IPS-NIHi11 (cell line): ENCODE data around the gene PTGES3.
"Not testable (repeated sequence)": the region's sequence is repeated elsewhere in the genome, so short reads cannot be mapped to it uniquely, and the experiment has no call there.

Source experiments
- DNase-seq: peaks from one replicate; pipeline ENCODE4 v3.0.0; 2012; ENCODE audit warnings: mixed read lengths, low spot score

The PTGES3 gene

GRCh38 chr12:56709759-56710376 lies 21.8 kb upstream of the PTGES3 start:
- no peak for DNase-seq

DNA sequence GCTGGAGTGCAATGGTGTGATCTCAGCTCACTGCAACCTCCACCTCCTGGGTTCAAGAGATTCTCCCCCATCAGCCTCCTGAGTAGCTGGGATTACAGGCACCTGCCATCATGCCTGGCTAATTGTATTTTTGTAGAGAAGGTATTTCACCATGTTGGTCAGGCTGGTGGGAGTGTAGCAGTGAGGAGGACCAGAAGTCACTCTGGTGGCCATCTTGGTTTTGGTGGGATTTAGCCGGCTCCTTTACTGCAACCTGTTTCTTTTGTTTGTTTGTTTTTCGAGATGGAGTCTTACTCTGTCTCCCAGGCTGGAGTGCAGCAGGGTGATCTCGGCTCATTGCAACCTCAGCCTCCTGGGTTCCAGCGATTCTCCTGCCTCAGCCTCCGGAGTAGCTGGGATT lies 16.4 kb upstream of the PTGES3 start:
- not testable (repeated sequence) for DNase-seq

- no peak for DNase-seq
Observed at GRCh38 chr12:56699020-56699661, 11.1 kb upstream of the PTGES3 start.

- no peak for DNase-seq
Observed at GRCh38 chr12:56695327-56696101, 7.4 kb upstream of the PTGES3 start.

DNA sequence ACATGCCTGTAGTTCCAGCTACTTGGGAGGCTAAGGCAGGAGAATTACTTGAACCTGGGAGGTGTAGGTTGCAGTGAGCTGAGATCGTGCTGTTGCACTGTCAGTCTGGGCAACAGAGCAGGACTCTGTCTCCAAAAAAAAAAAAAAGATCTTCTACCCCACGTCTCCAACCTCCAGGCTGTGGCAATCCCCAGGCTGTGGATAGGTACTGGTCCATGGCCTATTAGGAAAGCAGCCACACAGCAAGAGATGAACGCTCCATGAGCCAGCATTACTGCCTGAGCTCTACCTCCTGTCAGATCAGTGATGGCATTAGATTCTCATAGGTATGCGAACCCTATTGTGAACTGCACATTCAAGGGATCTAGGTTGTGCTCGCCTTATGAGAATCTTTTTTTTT lies 6.1 kb upstream of the PTGES3 start:
- DNase-seq: no peak

DNA sequence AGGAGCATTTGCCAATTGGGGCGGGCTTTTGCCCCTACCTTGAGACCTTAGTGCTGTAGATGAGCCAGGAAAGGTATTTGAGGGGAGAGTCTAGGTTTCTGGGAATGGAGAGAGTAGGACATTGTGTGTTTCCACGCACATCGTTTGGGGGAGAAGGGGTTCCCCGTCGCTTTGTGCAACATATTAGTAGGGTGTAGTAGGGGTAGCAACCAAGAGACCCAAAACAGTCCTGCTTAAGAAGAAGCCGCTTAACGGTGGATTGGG lies 694 bp upstream of the PTGES3 start:
- DNase-seq: peak; percentile 43

GRCh38 chr12:56687223-56688128 lies 608 bp downstream of the PTGES3 start:
- no peak for DNase-seq

- no peak for DNase-seq
Observed at GRCh38 chr12:56684745-56685359, 3.2 kb downstream of the PTGES3 start.

DNA sequence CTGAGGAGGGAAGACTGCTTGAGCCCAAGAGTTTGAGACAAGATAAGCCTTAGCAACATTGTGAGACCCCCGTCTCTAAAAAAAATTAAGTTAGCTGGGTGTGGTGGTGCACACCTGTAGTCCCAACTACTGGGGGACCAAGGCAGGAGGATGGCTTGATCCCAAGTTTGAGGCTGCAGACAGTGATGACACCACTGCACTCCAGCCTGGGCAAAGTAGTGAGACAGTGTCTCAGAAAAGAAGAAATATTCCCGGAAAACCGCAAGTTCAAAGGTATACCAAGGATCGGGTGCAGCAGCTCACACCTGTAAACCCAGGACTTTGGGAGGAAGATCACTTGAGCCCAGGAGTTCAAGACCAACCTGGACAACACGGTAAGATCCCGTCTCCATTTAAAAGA lies 5.8 kb downstream of the PTGES3 start:
- DNase-seq: no peak

- no peak for DNase-seq
Observed at GRCh38 chr12:56679883-56680575, 8.1 kb downstream of the PTGES3 start.

DNA sequence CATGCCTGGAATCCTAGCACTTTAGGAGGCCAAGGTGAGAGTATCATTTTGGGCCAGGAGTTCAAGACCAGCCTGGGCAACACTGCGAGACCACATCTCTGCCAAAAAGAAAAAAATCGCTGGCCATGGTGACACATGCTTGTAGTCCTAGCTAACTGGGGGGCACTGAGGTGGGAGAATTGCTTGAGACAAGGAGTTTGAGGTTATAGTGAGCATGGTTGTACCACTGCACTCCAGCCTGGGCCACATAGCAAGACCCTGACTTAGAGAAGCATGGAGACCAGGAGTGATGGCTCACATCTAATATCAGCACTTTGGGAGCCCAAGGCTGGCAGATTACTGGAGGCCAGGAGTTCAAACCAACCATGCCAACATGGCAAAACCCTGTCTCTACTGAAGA lies 9.2 kb downstream of the PTGES3 start:
- no peak for DNase-seq

DNA sequence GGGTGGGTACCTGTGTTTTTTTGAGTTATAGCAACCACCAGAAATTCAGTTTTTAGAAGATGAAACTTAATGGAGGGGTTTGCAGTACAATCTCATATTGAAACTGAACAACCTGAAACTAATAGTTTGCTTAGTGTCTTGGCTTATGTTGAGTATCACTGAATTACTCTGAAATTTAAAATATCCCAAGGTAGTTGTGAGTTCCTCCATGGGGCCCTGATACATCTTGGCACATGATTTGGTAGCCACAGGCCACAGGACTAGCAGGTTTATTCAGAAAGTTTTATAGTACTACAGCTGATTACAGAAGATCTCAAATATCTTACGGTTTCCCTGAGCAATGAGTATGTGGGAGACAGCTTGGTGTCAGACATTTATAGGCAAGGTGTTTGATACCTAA lies 10.4 kb downstream of the PTGES3 start:
- no peak for DNase-seq

GRCh38 chr12:56676851-56677580 lies 11.1 kb downstream of the PTGES3 start:
- DNase-seq: no peak

GRCh38 chr12:56671608-56672007 lies 16.5 kb downstream of the PTGES3 start:
- DNase-seq: no peak

DNA sequence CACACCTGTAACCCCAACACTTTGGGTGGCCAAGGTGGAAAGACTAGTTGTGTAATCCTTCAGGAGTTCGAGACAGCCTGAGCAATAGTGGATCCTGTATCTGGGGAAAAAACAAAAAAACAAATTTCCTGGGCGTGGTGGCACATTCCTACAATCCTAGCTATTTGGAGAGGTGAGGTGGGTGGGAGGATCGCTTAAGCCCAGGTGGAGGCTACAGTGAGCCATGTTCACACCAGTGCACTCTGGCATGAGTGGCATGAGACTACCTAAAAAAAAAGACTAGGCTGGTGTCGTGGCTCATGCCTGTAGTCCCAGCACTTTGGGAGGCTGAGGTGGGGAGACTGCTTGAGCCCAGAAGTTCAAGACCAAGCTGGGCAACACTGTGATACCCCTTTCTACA lies 17.2 kb downstream of the PTGES3 start:
- no peak for DNase-seq

GRCh38 chr12:56668197-56668457 lies 20.0 kb downstream of the PTGES3 start:
- no peak for DNase-seq

- DNase-seq: no peak
Observed at GRCh38 chr12:56661979-56662638, 26.0 kb downstream of the PTGES3 start.

- DNase-seq: no peak
Observed at GRCh38 chr12:56661560-56661959, 26.5 kb downstream of the PTGES3 start.

DNA sequence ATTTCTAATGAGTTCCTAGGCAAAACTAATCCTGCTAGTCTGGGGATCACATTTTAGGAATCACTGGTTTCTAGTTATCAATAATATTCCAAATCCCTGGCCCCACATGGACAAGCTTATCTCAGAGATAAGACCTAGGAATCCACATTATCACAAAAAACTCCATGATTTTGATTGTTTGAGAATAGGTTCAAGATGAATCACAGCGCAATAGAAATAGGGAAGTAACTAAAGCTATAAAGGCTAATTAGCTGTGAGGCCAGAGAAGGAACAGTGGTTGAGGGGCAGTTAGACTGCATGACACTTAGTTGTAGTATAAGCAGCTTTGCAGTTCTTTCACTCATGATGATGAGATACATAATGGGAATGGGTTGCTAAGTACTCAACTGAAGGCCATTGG lies 29.2 kb downstream of the PTGES3 start:
- DNase-seq: no peak
